ENCODE data around the gene OPN3. TPM values are rescaled to one million over a fixed set of nuclear protein-coding genes. Genes with fewer than 3 reads are reported as not detected.

OPN3 gene
- polyA plus RNA-seq, 1 donor from 2014 or later, result 2.7 TPM

DNA sequence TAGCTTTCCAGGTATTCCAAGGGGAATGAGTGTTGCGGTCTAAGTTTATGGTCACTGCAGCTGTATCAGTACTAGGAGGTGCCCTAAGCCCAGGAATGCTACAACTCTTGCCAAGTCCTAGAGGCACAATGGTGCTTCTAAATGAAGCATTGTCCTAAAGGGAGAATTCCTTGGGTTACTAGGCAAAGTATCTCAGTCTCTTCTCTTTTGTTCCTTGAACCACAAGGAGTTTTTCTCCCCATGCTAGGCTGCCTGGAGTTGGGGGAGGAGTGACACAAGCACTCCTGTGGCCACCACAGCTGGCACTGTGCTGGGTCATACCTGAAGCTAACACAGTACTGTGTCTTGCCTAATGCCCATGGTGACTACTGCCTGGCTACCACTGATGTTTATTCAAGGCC, 57.2 kb downstream of the OPN3 start:
- Histone ChIP-seq H3K27me3 (ENCODE audit: insufficient read depth, low read depth, low read length) (no peaks in the 10 kb centered on the region), H3K79me2 (replicated peaks; ENCODE audit: insufficient read depth, low read length) (no peaks in the 10 kb centered on the region), H3K4me2 (ENCODE audit: low read length) (no peak overlapping the region), H3K9me2 (ENCODE audit: insufficient read depth, low read length) (no peaks in the 10 kb centered on the region), H4K20me1 (ENCODE audit: insufficient read depth) (no peaks in the 10 kb centered on the region), H3F3A (ENCODE audit: insufficient read depth, low read length, poor library complexity, severe bottlenecking) (no peaks in the 10 kb centered on the region), H3K36me3 (ENCODE audit: insufficient read depth, low read length) (no peaks in the 10 kb centered on the region), H3K9me3 (ENCODE audit: low read length) (no peaks in the 10 kb centered on the region), H3K4me3 (ENCODE audit: low read length) (no peak overlapping the region), H3K9ac (ENCODE audit: low read length) (no peak overlapping the region), H2AFZ (ENCODE audit: low read depth, low read length) (no peak overlapping the region), H3K27ac (ENCODE audit: low read length) (no peak overlapping the region)
- no peak for TF ChIP-seq EP300 (conservative IDR thresholded peaks at IDR 0.05; ENCODE audit: poor library complexity, severe bottlenecking)

DNA sequence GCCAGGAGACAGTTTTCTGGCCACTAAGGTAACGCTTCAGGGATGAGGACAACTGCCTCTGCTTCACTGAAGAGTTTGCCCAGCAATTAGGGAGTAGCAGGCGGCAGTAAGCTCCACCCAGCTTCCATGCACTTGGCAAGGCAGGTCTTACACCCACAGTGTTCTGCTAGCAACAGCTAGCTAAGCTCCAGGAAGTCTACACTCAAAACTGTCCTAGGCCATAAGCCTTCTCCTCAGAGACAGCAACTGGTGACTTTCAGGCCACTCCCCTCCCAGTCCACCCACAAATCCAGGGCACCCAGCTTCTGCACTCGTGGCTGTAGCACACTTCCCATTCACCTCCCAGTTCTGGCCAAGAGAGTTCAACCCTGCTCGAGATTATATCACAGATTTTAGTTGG, 60.7 kb downstream of the OPN3 start:
- TF ChIP-seq EZH2 (IDR thresholded peaks at IDR 0.05; ENCODE audit: borderline replicate concordance, insufficient read depth, low read length, poor library complexity, severe bottlenecking) (no peak), EP300 (conservative IDR thresholded peaks at IDR 0.05; ENCODE audit: poor library complexity, severe bottlenecking) (no peak), SMC3 (conservative IDR thresholded peaks at IDR 0.05; ENCODE audit: poor library complexity) (no peak), RAD21 (conservative IDR thresholded peaks at IDR 0.05) (no peak), MXI1 (conservative IDR thresholded peaks at IDR 0.05; ENCODE audit: poor library complexity, severe bottlenecking) (no peak), TAF1 (IDR thresholded peaks at IDR 0.05; ENCODE audit: low read depth) (no peak), POLR2AphosphoS5 (IDR thresholded peaks at IDR 0.05) (no peak)
- TF ChIP-seq, protein P1, sequence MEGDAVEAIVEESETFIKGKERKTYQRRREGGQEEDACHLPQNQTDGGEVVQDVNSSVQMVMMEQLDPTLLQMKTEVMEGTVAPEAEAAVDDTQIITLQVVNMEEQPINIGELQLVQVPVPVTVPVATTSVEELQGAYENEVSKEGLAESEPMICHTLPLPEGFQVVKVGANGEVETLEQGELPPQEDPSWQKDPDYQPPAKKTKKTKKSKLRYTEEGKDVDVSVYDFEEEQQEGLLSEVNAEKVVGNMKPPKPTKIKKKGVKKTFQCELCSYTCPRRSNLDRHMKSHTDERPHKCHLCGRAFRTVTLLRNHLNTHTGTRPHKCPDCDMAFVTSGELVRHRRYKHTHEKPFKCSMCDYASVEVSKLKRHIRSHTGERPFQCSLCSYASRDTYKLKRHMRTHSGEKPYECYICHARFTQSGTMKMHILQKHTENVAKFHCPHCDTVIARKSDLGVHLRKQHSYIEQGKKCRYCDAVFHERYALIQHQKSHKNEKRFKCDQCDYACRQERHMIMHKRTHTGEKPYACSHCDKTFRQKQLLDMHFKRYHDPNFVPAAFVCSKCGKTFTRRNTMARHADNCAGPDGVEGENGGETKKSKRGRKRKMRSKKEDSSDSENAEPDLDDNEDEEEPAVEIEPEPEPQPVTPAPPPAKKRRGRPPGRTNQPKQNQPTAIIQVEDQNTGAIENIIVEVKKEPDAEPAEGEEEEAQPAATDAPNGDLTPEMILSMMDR (IDR thresholded peaks at IDR 0.05; ENCODE audit: poor library complexity, severe bottlenecking), result no peak
- TF ChIP-seq, protein P2, sequence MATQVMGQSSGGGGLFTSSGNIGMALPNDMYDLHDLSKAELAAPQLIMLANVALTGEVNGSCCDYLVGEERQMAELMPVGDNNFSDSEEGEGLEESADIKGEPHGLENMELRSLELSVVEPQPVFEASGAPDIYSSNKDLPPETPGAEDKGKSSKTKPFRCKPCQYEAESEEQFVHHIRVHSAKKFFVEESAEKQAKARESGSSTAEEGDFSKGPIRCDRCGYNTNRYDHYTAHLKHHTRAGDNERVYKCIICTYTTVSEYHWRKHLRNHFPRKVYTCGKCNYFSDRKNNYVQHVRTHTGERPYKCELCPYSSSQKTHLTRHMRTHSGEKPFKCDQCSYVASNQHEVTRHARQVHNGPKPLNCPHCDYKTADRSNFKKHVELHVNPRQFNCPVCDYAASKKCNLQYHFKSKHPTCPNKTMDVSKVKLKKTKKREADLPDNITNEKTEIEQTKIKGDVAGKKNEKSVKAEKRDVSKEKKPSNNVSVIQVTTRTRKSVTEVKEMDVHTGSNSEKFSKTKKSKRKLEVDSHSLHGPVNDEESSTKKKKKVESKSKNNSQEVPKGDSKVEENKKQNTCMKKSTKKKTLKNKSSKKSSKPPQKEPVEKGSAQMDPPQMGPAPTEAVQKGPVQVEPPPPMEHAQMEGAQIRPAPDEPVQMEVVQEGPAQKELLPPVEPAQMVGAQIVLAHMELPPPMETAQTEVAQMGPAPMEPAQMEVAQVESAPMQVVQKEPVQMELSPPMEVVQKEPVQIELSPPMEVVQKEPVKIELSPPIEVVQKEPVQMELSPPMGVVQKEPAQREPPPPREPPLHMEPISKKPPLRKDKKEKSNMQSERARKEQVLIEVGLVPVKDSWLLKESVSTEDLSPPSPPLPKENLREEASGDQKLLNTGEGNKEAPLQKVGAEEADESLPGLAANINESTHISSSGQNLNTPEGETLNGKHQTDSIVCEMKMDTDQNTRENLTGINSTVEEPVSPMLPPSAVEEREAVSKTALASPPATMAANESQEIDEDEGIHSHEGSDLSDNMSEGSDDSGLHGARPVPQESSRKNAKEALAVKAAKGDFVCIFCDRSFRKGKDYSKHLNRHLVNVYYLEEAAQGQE (IDR thresholded peaks at IDR 0.05; ENCODE audit: borderline replicate concordance), result no peak

GRCh38 chr1:241574154-241574553, 66.0 kb downstream of the OPN3 start:
- H3K4me3 ChIP-seq (ENCODE audit: low read length), result no peak overlapping the region
- H3K27me3 ChIP-seq (ENCODE audit: insufficient read depth, low read depth, low read length), result no peaks in the 10 kb centered on the region
- no peaks in the 10 kb centered on the region for H3F3A ChIP-seq (ENCODE audit: insufficient read depth, low read length, poor library complexity, severe bottlenecking)
- H3K9me3 ChIP-seq (ENCODE audit: low read length), result no peaks in the 10 kb centered on the region
- H3K79me2 ChIP-seq (replicated peaks; ENCODE audit: insufficient read depth, low read length), result no peaks in the 10 kb centered on the region
- H3K9ac ChIP-seq (ENCODE audit: low read length), result no peak overlapping the region
- no peaks in the 10 kb centered on the region for H3K36me3 ChIP-seq (ENCODE audit: insufficient read depth, low read length)
- no peak overlapping the region for H3K4me2 ChIP-seq (ENCODE audit: low read length)
- H2AFZ ChIP-seq (ENCODE audit: low read depth, low read length), result no peak overlapping the region
- TF ChIP-seq EZH2 (IDR thresholded peaks at IDR 0.05; ENCODE audit: borderline replicate concordance, insufficient read depth, low read length, poor library complexity, severe bottlenecking) (no peak), SMC3 (conservative IDR thresholded peaks at IDR 0.05; ENCODE audit: poor library complexity) (no peak), TAF1 (IDR thresholded peaks at IDR 0.05; ENCODE audit: low read depth) (no peak), MXI1 (conservative IDR thresholded peaks at IDR 0.05; ENCODE audit: poor library complexity, severe bottlenecking) (no peak), RAD21 (conservative IDR thresholded peaks at IDR 0.05) (no peak), POLR2AphosphoS5 (IDR thresholded peaks at IDR 0.05) (no peak), EP300 (conservative IDR thresholded peaks at IDR 0.05; ENCODE audit: poor library complexity, severe bottlenecking) (no peak)
- TF ChIP-seq, protein P1 (IDR thresholded peaks at IDR 0.05; ENCODE audit: poor library complexity, severe bottlenecking), result no peak
- TF ChIP-seq, protein P2 (IDR thresholded peaks at IDR 0.05; ENCODE audit: borderline replicate concordance), result no peak
- H3K9me2 ChIP-seq (ENCODE audit: insufficient read depth, low read length), result no peaks in the 10 kb centered on the region
- H4K20me1 ChIP-seq (ENCODE audit: insufficient read depth), result no peaks in the 10 kb centered on the region
- no peak overlapping the region for H3K27ac ChIP-seq (ENCODE audit: low read length)

More for the DNA sequence above, 60.7 kb downstream of the OPN3 start:
- no peaks in the 10 kb centered on the region for H3F3A ChIP-seq (ENCODE audit: insufficient read depth, low read length, poor library complexity, severe bottlenecking)
- no peaks in the 10 kb centered on the region for H3K36me3 ChIP-seq (ENCODE audit: insufficient read depth, low read length)
- no peaks in the 10 kb centered on the region for H3K9me3 ChIP-seq (ENCODE audit: low read length)
- no peak overlapping the region for H2AFZ ChIP-seq (ENCODE audit: low read depth, low read length)
- no peak overlapping the region for H3K27ac ChIP-seq (ENCODE audit: low read length)
- H3K79me2 ChIP-seq (replicated peaks; ENCODE audit: insufficient read depth, low read length), result no peaks in the 10 kb centered on the region
- H3K27me3 ChIP-seq (ENCODE audit: insufficient read depth, low read depth, low read length), result no peaks in the 10 kb centered on the region
- no peaks in the 10 kb centered on the region for H3K9me2 ChIP-seq (ENCODE audit: insufficient read depth, low read length)
- no peak overlapping the region for H3K4me2 ChIP-seq (ENCODE audit: low read length)
- H3K9ac ChIP-seq (ENCODE audit: low read length), result no peak overlapping the region
- H3K4me3 ChIP-seq (ENCODE audit: low read length), result no peak overlapping the region
- H4K20me1 ChIP-seq (ENCODE audit: insufficient read depth), result no peaks in the 10 kb centered on the region

Data from neural cell (in vitro differentiated cells).